Activated CD4-positive, CD25-positive, alpha-beta regulatory T cell treated with anti-CD3 and anti-CD28 coated beads, Interleukin-2, amount 50 U/mL, for 16 hours (primary cell): Measurements from ENCODE around the gene LOXL1.

Source experiments
- DNase-seq: peaks from one replicate; pipeline ENCODE4 v3.0.0-alpha.2; 2020; ENCODE audit warnings: low read depth, low spot score

The LOXL1 gene

DNA sequence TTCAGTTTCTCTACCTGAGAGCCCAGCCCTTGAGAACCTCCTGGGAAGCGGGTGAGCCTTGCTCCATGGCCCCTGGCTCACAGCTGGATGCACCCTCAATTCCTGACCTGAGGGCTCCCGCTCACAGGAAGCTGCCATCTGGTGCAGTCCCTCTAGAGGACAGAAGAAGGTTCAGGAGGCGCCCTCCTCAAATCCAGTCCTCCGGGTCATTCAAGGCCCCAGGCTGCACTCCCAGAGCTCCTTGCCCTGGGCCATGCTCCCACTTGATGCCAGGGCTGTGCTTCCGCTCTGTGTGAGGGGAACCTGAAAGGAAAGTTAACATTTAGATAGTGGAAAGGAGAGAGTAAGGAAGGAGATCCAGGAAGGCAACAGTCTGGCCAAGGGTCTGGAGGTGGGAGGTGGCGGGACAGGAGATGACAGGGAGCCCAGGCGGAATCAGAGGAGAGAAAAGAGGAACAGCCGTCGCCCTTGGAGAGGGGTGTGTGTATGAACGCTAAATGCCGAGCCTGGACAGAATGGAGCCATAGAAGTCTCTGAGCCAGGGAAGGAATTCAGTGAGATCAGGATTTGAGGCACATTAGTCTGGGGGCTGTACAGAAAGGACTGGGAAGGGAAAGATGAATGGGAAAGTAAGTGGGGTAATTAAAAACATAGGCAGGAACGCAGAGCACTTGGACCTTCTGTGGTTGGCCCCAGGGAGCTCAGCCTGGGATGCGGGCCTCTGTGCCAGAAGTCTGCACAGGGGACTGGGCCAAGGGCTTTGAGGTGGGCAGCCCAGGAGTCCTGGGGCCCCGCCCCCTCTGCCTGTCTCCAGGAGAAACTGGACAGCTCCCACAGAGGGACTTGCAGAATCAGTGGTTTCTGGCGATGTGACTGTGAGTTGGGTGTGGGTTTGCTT is 26.8 kb upstream of the LOXL1 start:
- DNase-seq = no peak

DNA sequence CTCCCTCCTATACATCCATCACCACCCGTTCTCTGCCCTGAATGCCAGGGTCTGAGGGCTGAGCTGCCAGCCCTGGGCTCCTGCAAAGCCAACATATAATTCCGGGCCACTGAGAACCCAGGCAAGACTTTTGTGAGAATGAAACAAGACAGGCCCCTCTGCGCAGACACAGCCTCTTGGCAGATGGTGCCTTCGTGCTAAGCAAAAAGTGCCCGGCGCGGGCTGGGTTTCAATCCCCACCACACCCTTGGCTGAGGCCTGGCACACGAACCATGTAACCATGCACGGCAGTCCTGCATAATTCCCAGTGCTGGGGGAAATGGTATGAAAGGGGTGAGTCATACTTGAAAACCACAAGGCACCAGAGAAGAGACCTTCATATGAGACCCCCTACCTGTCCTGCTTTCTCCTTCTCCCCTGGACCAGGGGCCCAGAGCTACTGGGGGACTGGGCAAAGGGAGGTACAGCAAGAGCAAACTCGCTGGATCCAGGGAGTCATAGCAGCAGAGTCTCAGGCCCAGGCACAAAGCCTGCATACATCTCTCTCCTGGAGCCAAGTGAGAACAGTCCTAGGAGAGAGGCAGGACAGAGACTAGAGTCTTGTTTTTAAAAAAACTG is 26.1 kb upstream of the LOXL1 start:
- DNase-seq = no peak

GRCh38 chr15:73901126-73901810 is 25.0 kb upstream of the LOXL1 start:
- DNase-seq = no peak

DNA sequence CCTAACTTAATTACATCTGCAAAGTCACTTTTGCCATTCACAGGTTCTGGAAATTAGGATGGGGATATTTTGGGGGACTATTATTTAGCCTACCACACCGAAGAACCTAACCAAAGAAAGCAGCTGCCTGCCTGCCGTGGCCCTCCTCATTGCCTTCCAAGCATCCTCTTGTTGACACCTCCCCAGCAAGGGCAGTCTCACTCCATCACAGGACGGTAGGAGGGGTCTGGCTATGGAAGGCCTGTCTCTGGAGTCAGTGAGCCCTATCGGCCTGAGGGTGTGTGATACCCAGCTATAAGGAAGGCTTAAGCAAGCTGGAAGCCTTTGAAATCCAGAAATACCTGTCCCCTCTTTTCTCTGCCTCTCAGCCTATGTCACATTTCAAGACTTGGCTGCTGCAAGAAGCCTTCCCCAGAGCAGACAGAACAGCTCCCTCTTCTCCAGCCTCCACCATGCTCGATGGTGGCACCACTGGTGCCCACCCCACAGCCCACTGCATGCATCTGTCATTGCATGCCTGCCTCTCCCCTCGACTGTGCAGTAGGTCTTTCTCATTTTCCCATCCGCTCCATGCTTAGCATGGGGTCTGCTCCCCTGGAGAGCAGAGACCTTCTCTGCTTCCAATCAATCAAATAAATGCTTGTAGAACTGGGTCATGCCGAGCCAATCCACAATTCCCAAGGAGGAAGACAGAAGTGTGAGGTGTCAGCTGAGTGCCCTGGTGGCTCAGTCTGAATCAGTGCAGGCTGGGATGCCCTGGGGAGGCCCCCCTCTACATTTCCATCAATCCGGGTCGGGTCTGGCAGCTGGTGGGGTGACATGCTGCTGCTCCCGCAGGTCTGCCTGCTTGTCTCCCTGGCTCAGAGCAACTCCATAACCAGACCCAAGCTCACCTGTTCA is 23.9 kb upstream of the LOXL1 start:
- DNase-seq = no peak

DNA sequence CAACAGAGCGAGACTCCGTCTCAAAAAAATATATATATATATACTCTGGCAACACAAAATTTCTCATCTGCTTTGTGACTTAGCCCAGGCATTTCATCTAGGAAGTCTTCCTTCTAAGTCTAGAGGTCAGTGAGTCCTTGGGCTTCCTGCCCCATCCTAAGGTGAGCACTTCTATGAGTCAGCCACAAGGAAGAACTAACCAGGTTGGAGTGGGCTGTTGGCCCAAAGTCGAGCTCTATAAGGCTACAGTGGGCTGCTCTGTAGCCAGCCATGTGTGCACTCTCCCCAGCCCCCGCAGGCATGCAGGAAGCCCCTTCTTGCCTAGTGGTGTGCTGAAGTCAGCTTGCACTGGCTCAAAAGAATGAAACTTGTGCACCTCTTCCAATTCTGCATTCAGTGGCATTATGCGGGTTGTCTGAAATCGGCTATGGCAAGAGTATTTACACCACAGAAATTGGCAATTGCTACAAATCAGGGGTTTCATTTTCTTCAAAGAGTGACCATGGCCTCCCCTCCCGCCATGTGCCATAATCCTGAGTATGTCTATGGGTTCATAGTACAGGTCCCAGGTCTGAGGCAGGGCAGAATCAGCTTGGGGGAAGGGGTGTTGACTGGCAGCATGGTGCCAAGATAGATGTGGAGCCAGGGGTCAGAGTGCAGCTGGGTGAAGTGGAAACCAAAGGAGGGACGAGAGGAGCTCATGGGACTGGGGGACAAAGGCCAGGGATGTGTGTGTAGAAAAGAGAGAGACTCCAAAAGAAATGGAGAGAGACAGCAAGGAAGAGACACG is 22.0 kb upstream of the LOXL1 start:
- no peak for DNase-seq

DNA sequence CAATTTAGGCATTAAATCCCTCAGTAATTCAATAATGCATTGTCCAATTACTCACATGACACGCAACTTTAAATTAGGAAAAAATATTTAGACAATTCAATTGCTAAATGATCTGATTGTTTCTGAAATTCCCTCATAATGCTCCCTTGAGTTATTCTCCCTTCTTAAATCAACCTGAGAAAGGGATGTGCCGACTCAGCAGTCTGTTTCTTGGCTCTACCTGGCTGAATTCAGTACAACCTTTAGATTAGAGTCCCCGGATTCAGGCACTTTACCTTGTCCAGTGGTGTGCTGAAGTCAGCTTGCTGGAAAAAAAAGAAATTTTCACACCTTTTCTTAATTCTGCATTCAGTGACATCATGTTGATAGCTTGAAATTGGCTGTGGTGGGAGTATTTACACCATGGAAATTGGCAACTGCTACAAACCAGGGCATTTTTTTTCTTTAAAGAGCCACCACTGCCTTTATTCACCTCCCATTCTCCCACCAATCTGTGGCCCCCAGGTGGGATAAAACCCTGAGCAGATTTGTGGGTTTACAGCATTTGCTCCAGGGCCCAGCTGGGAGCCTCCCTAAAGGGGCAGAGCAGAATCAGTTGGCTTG is 20.9 kb upstream of the LOXL1 start:
- DNase-seq = no peak

- DNase-seq = no peak
Measured at GRCh38 chr15:73906346-73907034, 19.8 kb upstream of the LOXL1 start.

GRCh38 chr15:73907035-73907408 is 19.2 kb upstream of the LOXL1 start:
- no peak for DNase-seq

DNA sequence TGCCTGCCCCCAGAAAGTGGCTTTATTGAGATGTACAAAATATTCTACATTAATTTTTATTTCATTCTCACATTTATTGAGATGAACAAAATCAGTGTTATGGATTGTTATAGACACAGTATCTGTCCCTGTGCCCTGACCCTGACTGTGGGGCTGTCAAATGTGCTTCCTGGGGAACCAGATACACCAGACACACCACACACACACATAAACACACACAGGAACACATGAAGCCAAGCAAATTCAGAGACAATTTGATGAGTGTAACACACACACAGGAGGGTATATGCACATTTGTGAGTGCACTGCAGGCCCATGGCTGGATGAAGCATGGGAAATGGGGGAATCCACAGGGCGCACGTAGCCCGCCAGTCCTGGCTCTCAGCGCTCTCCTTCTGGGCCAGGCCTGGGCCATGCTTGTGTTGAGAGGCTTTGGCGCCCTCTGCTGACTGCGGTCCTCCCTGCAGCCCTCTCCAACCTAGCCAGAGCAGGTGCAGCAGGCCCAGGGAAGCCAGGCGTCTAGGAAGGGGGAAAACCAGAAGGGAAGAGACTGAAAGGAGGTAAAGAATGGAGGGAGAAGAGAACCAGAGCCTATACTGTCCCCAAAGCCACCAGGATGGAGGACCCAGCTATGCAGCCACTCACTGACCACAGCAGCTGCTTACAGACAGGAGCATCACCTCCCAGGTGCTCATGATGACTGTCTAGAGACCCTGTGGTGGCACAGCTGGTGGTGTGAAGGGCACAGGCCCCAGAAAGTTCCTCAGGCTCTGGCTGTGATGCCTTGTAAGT is 18.0 kb upstream of the LOXL1 start:
- peak; percentile 46 for DNase-seq

DNA sequence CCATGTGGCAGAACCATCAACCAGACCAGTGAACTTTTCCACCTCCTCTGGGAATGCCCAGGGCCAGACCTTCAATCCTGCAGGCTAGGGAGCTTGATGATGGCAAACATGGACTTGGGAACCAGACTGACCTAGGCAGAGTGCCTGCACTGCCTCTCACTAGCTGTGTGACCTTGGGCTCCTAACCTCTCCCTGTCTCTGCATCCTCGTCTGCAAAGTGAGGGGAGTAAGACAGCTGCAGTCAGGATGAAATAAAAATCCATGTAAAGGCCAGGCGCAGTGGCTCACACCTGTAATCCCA is 17.5 kb upstream of the LOXL1 start:
- no peak for DNase-seq

DNA sequence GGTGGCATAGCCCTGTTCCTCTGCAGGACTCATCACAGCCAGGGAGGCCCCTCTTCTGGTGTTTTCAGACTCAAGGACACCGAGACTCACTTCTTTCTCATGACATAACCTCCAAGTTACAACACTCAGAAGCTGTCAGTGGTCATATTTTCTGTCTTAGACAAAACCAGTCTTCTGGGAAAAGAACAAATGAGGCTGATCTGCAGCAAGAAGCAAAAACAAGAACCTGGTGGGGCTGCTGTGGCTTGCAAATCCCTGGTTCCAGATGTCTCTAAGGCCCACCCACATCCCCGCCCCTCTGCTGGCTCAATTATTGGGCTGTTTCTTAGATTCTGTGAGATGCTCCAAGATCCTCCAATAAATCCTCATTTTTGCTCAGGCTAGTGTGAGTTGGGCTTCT is 16.6 kb upstream of the LOXL1 start:
- no peak for DNase-seq

DNA sequence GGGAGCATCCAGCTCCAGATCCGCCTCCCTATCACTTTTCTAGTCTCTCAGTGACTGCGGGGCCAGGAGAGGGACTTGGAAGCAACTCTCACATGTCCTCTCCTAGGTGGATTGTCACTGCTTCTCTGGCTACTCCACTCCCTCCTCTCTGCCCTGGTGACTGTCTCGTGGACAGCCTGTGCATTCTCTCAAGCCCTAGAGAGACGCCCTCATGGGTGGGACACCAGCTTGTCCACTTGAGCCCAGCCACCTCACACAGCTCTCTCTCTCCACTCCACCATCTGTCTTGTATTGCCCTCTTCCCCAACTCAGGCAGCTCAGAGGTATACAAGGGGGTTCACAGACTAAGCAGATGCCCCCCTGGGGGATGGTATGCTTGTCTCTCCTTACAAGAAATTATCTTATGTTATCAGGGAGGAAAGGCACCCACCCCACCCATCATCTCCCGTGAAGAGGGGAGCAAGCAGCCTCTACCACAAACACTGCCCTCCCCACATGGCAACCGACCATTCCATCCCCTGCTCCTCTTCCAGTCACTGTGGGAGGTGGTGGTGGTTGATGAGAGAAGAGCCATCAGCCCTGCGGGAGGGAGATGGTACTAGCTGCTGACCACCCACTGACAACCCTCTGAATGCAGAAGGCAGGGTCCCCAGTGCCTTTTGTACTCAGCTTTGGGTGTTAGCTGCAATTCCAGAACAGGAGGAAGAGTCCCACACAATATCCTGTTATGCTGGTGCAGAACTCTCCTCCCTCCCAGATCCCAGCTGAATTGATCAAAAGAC is 15.5 kb upstream of the LOXL1 start:
- DNase-seq = no peak

GRCh38 chr15:73912030-73912596 is 14.1 kb upstream of the LOXL1 start:
- DNase-seq = no peak

DNA sequence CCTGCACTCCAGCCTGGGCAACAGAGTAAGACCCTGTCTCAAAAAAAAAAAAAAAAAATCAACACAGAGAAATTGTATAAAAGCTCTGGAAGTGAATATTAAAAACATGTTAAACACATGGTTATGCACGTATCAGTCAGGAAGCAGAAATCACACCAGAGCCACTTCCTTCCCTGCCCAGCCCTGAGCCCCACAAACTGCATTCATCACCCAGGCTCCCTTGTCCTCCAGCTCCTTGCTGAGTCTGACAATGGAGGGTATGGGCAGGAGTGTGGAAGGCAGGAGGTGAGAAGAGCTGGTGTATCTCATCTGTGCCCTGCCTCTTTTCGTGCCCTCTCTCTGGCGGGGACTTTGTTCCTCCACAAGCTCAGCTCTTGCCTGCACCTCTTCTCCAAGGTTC is 12.1 kb upstream of the LOXL1 start:
- DNase-seq = no peak

DNA sequence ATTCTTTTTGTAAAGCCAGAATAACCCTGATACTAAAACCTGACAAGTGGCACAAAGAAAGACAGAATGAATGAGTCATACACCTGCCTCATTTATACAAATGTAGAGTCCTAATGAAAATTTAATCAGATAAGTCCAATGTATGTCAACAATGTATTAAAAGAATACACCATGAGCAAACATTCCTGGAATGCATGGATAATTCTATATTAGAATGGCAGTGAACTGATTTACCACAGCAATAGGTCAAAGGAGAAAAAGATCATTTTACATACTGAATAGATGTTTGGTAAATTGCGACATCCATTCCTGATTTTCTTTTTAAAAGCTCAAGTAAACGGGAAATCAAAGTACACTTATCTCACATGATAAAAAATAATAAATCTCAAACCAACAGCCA is 11.2 kb upstream of the LOXL1 start:
- no peak for DNase-seq

DNA sequence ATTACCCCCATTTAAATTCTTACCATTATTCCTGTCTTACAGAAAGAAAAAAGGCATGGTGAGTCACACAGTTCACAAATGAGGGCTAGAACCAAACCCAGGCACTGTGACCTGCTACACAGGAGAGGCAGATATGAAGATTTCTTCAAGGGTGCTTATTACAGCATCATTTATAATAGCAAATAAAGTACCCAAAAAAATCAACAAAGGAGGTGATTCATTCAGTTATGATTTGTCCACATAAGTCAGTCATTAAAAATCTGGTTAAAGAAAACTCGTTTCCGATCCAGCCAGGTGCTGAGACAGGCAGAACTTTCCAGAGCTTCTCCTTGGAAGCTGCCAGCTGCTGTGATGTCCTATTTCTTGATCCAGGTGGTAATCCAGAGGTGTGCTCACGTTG is 7.5 kb upstream of the LOXL1 start:
- no peak for DNase-seq

DNA sequence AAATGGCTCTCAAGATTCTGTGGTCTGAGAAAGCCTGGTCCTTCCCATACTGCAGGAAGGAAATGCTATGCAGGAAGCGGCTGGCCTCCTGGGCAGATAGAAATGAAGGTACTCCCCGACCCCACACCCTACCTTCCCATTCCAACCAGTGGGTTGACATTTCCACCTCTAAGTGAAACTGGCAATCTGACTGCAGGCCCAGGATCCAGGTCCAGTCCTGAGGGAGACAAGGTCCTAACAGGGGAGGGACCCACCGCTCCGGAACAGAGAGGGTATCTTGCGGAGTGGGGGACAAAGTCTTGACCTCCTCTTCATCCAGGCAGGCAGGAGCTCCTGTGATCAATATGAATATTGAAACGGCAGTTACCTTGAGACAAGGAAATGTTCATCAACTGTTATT is 6.6 kb upstream of the LOXL1 start:
- DNase-seq = no peak

DNA sequence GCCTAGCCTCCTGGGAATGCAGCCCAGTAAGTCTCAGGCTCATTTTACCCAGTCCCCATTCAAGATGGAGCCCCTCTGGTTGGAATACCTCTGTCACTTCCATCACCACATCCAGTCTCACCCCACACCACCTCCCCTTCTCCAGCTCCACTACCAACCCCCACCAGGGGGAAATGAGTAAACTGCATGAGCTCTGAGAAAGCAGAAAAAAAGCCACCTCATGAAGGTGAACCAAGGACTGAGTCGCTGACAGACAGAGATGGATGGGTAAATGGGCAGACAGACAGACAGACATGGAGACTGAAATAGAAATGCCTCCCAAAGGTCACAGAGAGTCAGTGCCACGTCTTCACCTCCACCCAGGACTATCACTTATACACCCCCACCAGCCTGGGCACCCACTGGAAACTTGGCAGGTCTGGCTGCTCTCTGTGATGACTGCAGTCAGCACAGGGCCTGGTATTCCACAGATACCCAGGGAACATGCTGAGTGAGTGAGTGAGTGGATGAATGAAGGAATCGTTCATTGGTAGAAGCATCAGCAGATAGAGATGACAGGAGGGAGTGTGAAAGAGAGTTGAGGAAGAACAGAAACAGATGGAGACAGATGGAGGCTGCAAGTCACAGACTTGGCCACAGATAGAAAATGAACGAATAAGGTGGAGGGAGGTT is 4.9 kb upstream of the LOXL1 start:
- DNase-seq = no peak
